ENCODE data around the gene BTBD1. TPM values are rescaled to one million over a fixed set of nuclear protein-coding genes. Genes with fewer than 3 reads are reported as not detected.
A peak's percentile ranks its signal among the peaks of the same experiment; 100 is the strongest.

Gene BTBD1
- polyA plus RNA-seq, 4 donors: 64.3 to 81.0 (median 79.8) TPM

DNA sequence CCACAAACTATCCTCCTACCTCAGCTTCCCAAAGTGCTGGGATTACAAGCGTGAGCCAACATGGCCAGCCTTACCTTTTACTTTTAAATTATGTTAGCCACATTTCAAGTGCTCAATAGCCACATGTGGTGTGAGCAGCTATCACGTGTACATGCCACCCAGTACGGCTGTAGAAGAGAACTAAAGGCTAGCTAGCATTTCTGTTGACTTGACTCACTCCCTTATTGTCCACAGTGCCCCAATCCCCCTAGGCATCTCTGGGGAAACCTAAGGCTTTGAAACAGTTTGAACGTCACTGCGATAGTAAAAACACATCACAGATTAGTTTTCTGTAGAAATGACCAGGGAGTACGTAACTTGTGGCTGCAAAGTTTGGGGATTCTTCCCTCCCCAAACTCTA lies 67.6 kb downstream of the BTBD1 start:
- no peak for DNase-seq (ENCODE audit: low read depth in 4 of 4, low spot score in 3 of 4)

DNA sequence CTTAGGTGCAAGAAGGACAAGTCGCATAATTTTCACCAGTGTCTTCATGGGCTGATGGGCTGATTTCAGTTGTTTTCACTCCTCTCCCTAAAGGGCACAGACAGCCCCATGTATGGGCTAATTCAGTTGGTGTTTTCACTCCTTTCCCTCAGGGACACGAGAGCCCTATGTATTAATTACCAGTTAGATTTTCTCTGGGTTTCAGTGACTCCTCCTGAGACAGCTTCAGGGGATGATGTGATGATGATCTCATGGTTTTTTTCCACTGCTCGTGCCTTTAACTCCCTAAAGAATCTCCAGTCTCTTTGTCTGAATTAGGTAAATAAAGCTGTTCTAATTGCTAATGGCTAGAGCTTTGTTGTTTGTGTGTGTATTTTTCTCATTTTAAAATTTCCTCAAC lies 71.1 kb downstream of the BTBD1 start:
- no peak for DNase-seq (ENCODE audit: low read depth in 4 of 4, low spot score in 3 of 4)

DNA sequence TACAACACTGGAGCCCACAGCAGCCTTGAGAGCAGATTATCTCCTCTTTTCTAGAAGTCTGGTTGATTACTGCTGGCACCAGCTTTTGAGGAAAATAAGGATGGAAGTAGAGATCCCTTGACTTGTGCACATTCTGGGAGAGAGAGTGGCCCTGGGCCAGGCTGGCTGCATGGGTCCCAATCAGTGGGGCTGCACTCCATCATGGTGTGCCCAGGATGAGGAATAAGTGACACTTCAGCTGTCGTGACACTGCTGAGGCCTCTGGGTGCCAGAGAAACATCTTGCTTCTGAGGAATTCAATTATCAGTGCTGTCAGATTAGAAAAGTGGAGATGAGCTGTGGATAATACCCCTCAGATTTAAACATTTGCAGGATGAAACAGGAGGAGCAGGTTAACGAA lies 72.0 kb downstream of the BTBD1 start:
- no peak for DNase-seq (ENCODE audit: low read depth in 4 of 4, low spot score in 3 of 4)

DNA sequence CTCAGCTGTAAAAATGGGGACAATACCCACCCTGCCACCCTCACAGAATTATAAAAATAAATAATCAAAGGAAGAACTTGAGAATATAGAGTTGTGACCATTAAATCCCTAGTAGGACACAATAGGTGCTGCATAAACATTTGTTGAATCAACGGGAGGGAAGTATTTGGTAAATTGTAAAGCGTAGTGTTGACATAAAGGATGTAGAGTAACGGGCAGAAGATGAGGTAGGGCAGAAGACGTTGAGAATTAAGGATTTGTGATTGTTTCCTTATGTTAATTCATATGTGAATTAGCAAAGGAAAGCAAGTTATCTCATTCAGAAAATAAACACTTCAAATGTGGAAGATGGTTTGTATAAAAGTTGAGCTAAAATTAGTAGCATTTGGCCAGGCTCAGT lies 73.9 kb downstream of the BTBD1 start:
- no peak for DNase-seq (ENCODE audit: low read depth in 4 of 4, low spot score in 3 of 4)

DNA sequence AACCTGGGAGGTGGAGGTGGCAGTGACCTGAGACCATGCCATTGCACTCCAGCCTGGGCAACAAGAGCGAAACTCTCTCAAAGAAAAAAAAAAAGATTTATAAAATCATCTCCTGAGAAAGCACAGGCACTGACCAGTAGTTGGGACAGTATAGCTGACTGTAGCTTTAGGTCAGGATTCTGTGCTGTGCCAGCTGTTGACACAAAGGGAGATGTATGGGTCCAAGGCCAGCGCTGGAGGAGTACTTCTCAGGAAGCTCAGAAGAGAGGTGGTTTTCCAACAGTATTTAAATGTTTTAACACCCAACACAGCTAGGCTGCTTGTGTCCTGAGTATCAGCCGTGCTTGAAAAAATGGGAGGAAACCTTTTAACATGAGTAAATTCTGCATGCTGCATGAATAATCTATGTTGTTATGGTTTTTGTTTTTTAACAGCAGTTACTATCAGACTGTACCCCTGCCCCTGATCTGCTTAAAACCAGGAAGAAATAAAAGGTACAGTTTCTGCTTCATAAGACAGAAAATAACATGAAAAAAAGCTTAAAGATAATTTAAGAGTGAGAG lies 74.5 kb downstream of the BTBD1 start:
- no peak for DNase-seq (ENCODE audit: low read depth in 4 of 4, low spot score in 3 of 4)

DNA sequence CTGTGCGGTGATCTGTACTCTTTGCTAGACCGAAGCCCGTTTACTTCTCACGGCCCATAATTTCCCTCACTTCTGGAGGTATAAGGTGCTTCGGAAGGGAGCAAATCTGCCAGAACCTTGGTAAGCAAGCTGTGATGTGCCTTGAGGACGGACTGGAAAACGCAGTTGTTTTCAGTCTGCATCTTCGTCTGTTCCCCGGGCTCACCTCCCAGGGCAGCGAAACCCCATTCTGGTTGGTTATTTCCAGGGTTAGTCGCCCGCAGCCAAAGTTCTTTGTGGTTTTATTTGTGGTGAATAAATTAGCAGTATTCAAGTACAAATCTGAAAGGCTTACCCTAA lies 80.6 kb downstream of the BTBD1 start:
- no peak for DNase-seq (ENCODE audit: low read depth in 4 of 4, low spot score in 3 of 4)

DNA sequence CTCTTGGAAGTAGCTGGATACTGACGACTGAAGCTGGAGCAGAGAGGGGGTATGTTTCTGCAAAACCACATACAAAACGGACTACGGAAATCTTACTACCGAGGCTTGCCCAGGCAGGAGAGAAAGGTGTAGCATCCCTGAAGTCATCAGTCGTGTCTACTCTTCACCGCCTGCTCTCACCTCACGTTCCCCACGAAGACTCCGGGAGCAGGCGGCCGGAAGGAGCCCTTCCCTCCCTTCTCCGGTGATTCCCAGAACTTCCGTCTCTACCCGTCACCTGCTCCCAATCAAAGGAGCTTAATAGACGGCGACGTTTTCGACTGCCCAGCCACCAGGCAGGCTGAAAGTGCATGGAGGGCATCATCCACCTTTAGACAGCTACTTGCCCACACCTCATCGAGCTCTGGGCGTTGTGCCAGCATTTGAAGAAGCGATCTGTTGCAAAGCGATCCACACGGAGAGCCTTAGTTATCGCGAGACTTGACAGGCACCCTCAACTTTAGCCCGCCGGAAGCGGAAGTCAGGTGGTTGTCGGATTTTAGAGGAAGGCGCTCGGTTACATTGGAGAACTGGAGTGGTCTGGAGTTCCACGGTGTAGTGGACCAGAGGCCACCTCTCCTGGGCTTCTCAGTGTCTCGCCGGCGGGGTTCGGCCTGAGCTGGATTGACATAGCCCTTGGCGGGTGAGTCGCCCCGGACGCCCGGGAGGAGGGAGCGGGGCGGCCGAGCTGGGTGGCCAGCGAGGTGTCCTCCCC lies 81.2 kb downstream of the BTBD1 start, which contains the start of gene RAMAC:
RAMAC (plus strand) TSS at position 523 of the 754 bp plus-strand sequence. CDS start 2,809 bp downstream, outside the sequence.
- DNase-seq (ENCODE audit: low read depth in 4 of 4, low spot score in 3 of 4): peak; percentile 89 to 96 (median 94)

DNA sequence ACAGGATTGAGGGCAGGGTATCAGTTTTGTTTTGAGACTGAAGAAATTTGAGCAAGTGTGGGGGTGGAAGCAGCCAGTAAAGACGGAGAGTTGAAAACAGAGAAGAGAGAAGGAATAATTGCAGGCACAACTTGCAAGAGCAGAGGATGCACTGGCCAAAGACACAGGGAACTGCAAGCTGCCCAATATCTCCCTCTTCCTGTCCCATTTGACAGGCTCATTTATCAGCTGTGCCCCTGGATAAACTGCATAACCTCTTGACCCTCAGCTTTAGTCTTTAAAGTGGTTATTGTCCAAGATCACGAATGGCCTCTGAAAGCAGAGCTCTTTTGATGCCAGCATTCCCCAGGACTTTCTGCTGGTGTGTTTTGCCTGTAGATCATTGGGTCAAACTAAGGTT lies 86.1 kb downstream of the BTBD1 start:
- DNase-seq (ENCODE audit: low read depth in 4 of 4, low spot score in 3 of 4): no peak

DNA sequence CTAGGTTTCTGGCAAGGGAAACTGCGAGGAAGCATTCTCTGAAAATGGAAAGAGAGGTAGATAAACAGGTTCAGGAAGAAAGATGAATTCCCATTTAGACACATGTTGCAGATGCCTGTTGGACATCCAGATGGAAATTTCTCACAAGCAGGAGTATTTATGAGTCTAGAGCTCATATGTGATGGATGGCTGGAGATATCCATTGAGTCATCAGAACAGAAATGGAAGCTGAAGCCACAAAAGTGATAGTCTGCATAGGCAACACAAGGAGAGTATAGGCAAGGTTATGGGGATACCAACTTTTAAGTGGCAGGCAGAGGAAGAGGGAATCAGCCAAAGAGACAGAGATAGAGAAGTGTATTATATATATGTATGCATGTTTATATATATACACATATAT lies 87.3 kb downstream of the BTBD1 start:
- DNase-seq (ENCODE audit: low read depth in 4 of 4, low spot score in 3 of 4): no peak

DNA sequence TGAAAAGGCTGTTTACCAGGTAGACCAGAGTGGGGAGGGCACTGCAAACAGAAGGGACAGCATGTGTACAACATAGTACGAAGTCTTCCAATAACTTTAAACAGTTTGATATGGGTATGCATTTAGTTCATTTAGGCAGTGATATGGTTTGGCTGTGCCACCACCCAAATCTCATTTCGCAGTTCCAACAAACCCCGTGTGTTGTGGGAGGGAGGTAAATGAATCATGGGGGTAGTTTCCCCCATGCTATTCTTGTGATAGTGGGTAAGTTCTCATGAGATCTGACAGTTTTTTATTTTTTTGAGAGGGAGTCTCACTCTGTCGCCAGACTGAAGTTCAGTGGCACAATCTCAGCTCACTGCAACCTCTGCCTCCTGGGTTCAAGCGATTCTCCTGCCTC lies 88.6 kb downstream of the BTBD1 start:
- no peak for DNase-seq (ENCODE audit: low read depth in 4 of 4, low spot score in 3 of 4)

DNA sequence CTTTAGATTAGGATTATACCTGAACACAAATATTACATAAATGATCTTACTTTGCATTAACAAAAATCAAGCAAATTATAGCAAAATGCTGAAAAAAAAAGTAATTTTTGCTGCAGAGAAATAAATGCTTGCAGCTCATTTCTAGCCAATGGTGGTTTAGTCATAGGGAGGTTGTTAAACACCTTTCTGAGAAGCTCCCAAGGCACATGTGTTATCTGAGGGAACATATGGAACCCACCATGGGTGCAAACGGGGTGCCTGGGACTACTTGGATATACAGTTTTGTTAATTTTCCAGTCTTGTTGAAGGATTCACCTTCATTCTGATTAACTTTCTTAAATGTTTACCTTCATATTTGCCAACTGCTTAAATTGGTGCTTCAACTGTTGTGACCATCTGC lies 90.0 kb downstream of the BTBD1 start:
- no peak for DNase-seq (ENCODE audit: low read depth in 4 of 4, low spot score in 3 of 4)

DNA sequence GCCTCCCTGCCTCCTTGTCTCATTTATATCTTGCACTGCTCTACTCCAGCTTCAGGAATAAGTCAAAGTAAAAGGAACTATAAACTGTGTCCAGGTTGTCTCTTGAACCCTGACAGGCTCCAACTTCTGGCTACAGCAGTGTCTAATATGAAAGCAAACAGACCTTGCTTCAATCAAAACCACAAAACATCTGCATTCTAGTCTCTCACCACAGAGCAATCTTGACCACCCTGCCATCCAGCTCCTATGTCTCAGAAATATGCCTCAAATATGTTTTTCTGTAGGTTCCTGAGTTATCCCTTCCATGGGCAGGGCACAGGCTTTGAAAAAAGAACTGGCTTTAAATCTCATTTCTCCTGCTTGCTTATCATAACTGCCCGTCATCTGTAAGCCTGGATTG lies 94.1 kb downstream of the BTBD1 start:
- DNase-seq (ENCODE audit: low read depth in 4 of 4, low spot score in 3 of 4): no peak

DNA sequence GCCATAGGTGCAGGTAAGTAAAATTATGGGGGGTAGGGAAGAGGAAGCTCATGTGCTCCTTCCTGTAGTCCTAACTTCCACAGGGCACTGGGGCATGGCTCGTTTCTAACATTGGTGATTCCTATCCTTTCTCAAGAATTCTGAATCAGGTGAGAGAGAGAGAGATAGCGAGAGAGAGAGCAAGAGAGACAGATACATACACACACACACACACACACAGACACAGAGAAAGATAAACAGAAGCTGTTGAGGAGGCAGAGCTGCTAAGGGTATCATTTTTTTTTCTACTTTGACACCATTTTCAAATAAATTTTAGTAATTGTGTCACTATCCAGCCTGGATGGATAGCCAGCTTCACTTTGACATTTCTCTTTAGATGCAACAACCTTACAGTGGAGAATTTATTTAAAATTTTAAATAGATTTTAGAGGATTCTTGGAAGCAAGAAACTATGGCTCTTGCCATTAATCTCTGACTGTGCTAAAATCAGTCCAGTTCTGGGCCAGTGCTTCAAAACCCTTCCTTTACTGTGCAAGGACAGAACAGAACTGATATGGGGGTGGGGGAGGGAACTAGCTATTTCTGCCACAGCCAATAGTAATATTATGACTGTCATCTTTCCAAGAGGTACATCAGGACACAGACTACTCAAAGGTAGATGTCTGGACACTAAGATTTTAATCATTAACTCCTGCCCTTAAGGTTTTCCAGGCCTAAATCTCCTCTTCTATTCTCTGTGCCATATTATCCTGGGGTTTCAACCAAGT lies 95.7 kb downstream of the BTBD1 start:
- no peak for DNase-seq (ENCODE audit: low read depth in 4 of 4, low spot score in 3 of 4)

DNA sequence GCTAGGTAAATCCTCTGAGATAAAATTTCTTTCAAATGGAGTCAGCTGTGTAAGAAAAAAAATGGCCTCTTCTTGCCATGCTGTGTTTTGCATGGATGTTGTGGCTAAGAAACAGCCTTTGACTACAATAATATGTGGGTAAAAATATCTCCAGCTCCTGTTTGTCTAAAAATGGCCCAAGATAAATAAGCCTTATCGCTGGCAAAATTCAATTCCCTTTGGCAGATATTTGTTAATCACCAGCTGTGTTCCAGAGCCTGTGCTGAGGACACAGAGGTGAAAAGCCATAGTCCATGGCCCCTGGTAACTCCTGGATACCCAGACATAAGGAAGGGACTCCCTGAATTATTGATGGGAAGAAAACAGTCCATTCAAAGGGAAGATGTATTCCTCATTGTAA lies 96.4 kb downstream of the BTBD1 start:
- no peak for DNase-seq (ENCODE audit: low read depth in 4 of 4, low spot score in 3 of 4)

DNA sequence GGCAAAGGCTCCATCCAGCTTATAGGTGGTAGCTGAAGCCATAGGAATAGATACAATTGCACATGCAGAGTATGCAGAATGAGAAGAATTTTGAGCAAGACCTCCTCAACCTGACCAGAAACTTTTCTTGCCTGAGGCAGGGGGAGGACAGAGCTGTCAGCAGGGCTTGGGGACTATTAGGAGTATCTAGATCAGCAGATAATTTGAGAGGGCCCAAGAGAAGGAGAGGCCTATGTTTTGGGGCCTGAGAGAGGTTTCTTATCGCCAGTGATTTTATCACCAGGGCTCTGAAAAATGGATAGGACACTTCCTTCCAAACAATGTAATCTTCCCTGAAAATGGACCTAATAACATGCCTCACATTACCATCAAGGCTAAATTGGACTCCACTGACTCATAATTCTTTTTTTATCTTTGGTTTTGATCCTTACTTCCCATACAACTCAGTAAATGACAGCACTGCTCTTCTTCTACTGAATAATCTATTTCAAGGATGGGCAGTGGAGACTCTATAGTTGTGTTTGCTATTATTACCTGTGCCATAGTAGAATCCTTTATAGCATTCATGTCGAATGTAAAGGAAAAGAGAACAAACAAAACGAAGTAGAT lies 96.9 kb downstream of the BTBD1 start:
- DNase-seq (ENCODE audit: low read depth in 4 of 4, low spot score in 3 of 4): no peak

DNA sequence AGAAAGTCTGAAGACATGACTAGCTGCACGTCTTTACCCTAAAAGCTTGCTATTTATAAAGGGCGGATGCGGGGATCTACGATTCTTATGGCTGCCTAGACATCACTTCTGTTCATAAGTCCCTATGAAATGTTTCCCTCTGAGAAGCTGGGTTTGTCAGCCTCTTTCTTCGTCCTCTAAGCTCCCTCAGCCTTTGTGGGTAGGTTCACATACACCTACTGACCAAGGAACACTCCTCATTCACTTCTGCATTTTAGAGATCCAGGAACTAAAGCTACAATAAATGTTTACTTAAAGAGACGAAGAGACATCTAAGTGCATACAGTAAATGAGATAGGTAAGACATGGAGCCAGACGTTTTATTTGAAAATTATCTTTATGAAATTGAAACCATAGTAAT lies 97.7 kb downstream of the BTBD1 start:
- no peak for DNase-seq (ENCODE audit: low read depth in 4 of 4, low spot score in 3 of 4)

DNA sequence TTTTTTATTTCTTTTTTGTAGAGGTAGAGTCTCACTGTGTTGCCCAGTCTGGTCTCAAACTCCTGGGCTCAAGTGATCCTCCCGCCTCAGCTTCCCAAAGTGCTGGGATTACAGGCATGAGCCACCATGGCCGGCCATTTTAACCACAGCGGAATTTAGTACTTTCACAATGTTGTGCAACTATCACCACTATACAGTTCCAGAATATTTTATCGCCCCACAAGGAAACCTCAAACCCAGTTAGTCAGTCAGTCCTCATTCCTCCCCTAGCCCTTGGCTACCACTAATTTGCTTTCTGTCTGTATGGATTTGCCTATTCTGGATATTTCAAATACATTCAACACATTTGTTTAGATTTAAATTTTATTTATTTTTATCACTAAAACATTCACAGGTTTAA lies 99.0 kb downstream of the BTBD1 start:
- DNase-seq (ENCODE audit: low read depth in 4 of 4, low spot score in 3 of 4): no peak

DNA sequence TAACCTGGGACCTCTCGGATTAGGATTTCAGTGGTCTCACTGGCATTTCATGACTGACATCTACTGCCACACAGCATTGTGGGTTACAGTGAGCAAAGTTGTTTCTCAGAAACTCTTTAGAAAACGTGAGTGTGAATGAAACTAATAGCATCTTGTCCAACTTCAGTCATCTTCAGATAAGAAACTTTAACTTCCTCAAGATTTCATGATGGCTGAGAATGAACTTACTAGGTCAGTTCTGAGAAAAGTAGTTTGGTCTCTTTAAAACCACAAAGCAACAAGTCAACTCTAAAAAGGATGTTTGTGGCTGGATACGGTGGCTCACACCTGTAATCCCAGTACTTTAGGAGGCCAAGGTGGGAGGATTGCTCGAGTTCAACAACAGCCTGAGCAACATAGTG lies 100.4 kb downstream of the BTBD1 start:
- no peak for DNase-seq (ENCODE audit: low read depth in 4 of 4, low spot score in 3 of 4)

All from right renal pelvis (tissue), 4 donors.